ENCODE data around the gene DLG2.
"Not testable (repeated sequence)": the region's sequence is repeated elsewhere in the genome, so short reads cannot be mapped to it uniquely, and the experiment has no call there.

The DLG2 gene

DNA sequence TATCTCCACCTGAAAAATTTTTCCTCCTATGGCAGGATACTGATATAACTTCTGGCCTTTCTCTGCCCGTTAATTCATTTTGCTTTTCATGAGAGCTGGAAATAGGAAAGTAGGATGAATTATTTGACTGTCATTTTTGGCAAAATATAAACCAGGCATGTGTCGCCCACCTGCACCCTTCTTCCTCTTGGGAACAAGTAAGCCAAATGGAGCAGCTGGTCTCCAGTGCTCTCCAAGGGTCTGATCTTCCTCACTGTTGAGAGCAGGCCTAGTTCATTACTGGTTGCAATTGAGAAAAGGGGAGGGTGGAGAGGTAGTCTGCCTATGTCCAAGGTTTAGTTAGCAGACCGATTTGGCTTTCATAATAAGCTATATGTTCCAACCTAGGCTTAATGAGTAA, 582.2 kb downstream of the DLG2 start:
- H3K9me3 ChIP-seq (ENCODE audit: low read length): no peaks in the 10 kb centered on the region
- no peaks in the 10 kb centered on the region for H3K36me3 ChIP-seq (ENCODE audit: insufficient read depth, low read length)
- H3K27me3 ChIP-seq (ENCODE audit: control insufficient read depth in 1 of 2, insufficient read depth in 2 of 2, low read length in 2 of 2): no peaks in the 10 kb centered on the region
- no peak overlapping the region for H3K9ac ChIP-seq (ENCODE audit: low read length)
- no peak overlapping the region for H3K4me3 ChIP-seq (ENCODE audit: low read depth in 1 of 2, low read length in 2 of 2)
- H3K4me1 ChIP-seq (ENCODE audit: insufficient read depth, low read length): no peaks in the 10 kb centered on the region
- no peak overlapping the region for H3K27ac ChIP-seq (ENCODE audit: low read depth, low read length)

DNA sequence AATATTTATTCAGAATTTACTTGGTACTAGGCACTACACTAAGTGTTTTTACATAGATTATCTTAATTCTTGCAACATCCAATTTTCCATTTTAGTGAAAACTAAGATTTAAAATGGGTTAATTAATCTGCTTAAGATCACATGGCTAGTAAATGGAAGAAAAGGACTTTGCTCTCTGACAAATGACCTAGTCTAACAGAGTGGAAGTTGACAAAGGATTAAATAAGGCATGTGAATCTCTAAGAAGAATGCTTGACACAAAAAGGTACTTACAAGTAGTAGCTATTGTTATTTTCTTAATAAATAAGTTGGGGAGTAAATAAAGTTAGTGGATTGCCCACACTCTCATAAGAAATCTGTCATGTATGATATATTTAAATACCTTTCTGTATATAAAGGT, 584.8 kb downstream of the DLG2 start:
- H3K4me3 ChIP-seq (ENCODE audit: low read depth in 1 of 2, low read length in 2 of 2): no peak overlapping the region

DNA sequence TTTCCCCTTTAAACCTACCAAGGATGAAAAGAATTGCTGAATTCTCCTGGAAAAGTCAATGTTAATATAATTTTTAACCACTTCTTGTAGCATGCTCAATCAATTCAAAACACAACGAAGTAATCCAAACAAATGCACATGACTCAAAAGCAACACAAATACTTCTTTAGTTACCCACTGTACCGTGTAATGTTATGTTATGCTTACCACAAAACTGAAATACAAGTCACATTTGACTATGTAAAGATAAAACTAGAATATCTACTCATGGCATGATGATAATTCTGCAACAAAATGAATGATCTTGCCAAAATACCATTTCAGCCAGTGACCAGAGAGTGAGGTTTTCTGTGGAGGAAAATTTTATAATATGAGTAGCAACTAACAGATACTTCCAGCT, 587.0 kb downstream of the DLG2 start:
- Histone ChIP-seq H3K9me3 (ENCODE audit: low read length) (no peaks in the 10 kb centered on the region), H3K27ac (ENCODE audit: low read depth, low read length) (no peak overlapping the region)

More for the DNA sequence above, 584.8 kb downstream of the DLG2 start:
- H3K36me3 ChIP-seq (ENCODE audit: insufficient read depth, low read length): no peaks in the 10 kb centered on the region
- no peaks in the 10 kb centered on the region for H3K27me3 ChIP-seq (ENCODE audit: control insufficient read depth in 1 of 2, insufficient read depth in 2 of 2, low read length in 2 of 2)
- H3K27ac ChIP-seq (ENCODE audit: low read depth, low read length): no peak overlapping the region
- no peak overlapping the region for H3K9ac ChIP-seq (ENCODE audit: low read length)
- H3K9me3 ChIP-seq (ENCODE audit: low read length): no peaks in the 10 kb centered on the region
- no peaks in the 10 kb centered on the region for H3K4me1 ChIP-seq (ENCODE audit: insufficient read depth, low read length)

DNA sequence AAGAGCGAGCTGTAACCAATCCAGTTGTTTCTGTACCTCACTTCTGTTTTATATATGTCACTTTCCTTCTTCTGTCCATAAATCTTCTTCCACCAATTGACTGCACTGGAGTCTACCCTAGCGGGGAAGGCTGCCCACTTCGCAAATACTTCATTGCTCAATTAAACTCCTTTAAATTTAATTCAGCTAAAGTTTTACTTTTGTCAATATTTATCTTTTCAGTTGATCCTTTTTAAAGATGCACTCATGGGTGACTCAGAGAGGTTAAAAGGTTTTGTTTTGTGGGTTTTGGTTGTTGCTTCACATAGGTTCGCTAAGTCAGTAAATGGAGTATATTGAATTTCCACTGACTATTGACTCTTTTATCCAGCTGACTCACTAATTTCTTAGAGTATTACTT, 597.2 kb downstream of the DLG2 start:
- no peaks in the 10 kb centered on the region for H3K4me1 ChIP-seq (ENCODE audit: insufficient read depth, low read length)
- H3K27ac ChIP-seq (ENCODE audit: low read depth, low read length): no peak overlapping the region
- H3K36me3 ChIP-seq (ENCODE audit: insufficient read depth, low read length): no peaks in the 10 kb centered on the region
- no peak overlapping the region for H3K9ac ChIP-seq (ENCODE audit: low read length)
- H3K4me3 ChIP-seq (ENCODE audit: low read depth in 1 of 2, low read length in 2 of 2): no peak overlapping the region
- H3K9me3 ChIP-seq (ENCODE audit: low read length): no peaks in the 10 kb centered on the region
- H3K27me3 ChIP-seq (ENCODE audit: control insufficient read depth in 1 of 2, insufficient read depth in 2 of 2, low read length in 2 of 2): no peaks in the 10 kb centered on the region

More for the DNA sequence above, 587.0 kb downstream of the DLG2 start:
- no peaks in the 10 kb centered on the region for H3K4me1 ChIP-seq (ENCODE audit: insufficient read depth, low read length)
- H3K36me3 ChIP-seq (ENCODE audit: insufficient read depth, low read length): no peaks in the 10 kb centered on the region
- no peaks in the 10 kb centered on the region for H3K27me3 ChIP-seq (ENCODE audit: control insufficient read depth in 1 of 2, insufficient read depth in 2 of 2, low read length in 2 of 2)
- no peak overlapping the region for H3K4me3 ChIP-seq (ENCODE audit: low read depth in 1 of 2, low read length in 2 of 2)
- no peak overlapping the region for H3K9ac ChIP-seq (ENCODE audit: low read length)

DNA sequence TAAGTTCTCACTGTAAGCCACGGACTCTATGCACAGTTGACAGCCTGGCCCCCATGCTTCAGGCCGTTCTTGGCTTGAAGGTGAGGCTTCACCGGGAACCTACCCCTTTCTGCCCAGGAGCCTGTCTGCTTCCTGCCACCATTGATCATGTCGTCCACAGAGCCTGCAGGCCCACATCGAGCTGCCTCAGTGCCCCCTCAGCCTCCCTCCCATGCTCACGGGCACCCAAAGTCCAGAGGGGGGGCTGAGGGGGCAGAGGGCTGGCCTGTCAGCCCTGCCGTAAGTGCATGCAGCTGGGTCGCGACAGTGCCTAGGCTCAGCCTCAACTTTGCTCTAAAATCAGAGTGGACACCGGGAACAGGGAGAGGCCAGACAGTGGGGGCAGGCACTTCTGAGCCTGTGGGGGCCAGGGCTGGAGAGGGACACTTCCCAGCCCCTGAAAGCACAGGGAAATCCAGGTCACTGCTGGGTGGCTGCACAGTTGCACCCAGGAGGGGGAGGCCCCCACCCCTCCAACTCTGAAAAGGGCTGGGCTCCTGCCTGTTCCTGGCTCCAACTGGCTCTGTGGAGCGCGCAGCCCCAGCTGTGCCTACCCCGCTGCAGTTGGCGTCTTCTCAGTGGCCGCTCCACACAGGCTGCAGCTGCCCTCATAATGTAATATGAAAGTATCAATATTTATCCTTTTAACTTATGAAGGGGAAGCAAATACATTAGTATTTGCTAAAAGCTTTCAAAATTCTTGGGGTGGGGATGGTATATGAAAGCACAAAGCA, 598.6 kb downstream of the DLG2 start:
- Histone ChIP-seq H3K36me3 (ENCODE audit: insufficient read depth, low read length) (no peaks in the 10 kb centered on the region), H3K4me1 (ENCODE audit: insufficient read depth, low read length) (no peaks in the 10 kb centered on the region), H3K27ac (ENCODE audit: low read depth, low read length) (no peak overlapping the region), H3K9ac (ENCODE audit: low read length) (no peak overlapping the region), H3K4me3 (ENCODE audit: low read depth in 1 of 2, low read length in 2 of 2) (no peak overlapping the region), H3K27me3 (ENCODE audit: control insufficient read depth in 1 of 2, insufficient read depth in 2 of 2, low read length in 2 of 2) (no peaks in the 10 kb centered on the region), H3K9me3 (ENCODE audit: low read length) (no peaks in the 10 kb centered on the region)

DNA sequence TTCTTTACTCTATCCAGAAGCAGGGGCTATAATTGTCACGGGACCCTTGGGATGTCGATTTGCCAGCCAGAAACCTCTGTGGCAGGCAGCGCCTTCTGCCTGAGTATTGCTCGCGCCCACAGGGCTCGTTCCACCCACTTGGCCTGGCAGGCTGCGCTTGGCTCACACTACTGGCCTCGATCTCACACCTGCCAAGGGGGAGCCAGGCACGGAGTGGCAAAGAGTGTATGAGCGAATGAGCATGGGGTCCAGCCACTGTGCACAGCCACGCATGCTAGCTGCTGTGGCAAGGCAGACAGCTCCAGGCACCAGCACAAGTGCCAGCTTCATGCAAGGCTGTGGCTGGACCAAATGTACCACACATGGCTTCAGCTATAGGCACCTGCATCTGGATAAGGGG, 599.8 kb downstream of the DLG2 start:
- H3K27ac ChIP-seq (ENCODE audit: low read depth, low read length): no peak overlapping the region
- no peak overlapping the region for H3K9ac ChIP-seq (ENCODE audit: low read length)
- no peaks in the 10 kb centered on the region for H3K27me3 ChIP-seq (ENCODE audit: control insufficient read depth in 1 of 2, insufficient read depth in 2 of 2, low read length in 2 of 2)
- no peaks in the 10 kb centered on the region for H3K9me3 ChIP-seq (ENCODE audit: low read length)
- no peaks in the 10 kb centered on the region for H3K36me3 ChIP-seq (ENCODE audit: insufficient read depth, low read length)
- H3K4me1 ChIP-seq (ENCODE audit: insufficient read depth, low read length): no peaks in the 10 kb centered on the region
- H3K4me3 ChIP-seq (ENCODE audit: low read depth in 1 of 2, low read length in 2 of 2): no peak overlapping the region

DNA sequence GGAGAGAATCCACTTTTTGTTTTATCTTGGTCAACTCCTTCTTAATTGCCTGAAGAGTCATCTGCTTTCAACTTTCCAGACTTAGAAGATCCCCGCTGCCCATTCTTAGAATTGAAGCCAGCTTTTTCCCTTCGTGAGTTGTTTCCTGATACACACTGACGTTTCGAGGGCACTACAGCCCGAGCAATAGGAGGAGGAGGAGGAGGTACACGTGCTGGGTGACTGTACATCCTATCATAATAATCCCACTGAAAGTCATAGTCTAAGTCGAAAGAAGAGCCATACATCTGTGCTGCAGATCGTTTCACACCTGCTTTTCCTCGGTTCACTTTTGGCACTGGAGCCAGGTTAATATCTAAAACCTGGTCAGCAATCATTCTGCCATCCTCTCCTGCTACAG, 606.1 kb downstream of the DLG2 start:
- H3K9ac ChIP-seq (ENCODE audit: low read length): no peak overlapping the region
- no peak overlapping the region for H3K4me3 ChIP-seq (ENCODE audit: low read depth in 1 of 2, low read length in 2 of 2)
- no peaks in the 10 kb centered on the region for H3K36me3 ChIP-seq (ENCODE audit: insufficient read depth, low read length)
- no peaks in the 10 kb centered on the region for H3K27me3 ChIP-seq (ENCODE audit: control insufficient read depth in 1 of 2, insufficient read depth in 2 of 2, low read length in 2 of 2)
- H3K27ac ChIP-seq (ENCODE audit: low read depth, low read length): no peak overlapping the region
- H3K9me3 ChIP-seq (ENCODE audit: low read length): no peaks in the 10 kb centered on the region
- no peaks in the 10 kb centered on the region for H3K4me1 ChIP-seq (ENCODE audit: insufficient read depth, low read length)

DNA sequence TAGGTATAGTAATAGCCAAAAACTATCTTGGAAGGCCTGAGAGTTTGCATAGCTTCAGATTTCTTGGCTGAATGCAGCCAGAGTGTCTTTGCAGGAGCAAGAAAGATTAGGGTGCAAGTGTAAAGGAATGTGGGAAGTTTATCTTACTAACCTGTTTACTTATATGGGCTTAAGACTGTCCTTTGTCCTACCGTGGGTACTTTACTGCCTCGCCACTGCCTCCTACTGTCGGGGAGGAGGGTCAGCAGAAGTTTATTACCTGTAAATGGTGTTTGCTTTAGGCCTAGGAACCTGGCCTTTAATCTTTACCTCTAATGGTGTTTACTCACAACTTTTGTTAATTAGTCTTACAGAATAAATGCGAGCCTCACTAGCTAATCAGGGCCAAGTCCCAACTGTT, 633.8 kb downstream of the DLG2 start:
- no peaks in the 10 kb centered on the region for H3K36me3 ChIP-seq (ENCODE audit: insufficient read depth, low read length)
- no peak overlapping the region for H3K4me3 ChIP-seq (ENCODE audit: low read depth in 1 of 2, low read length in 2 of 2)
- no peak overlapping the region for H3K9ac ChIP-seq (ENCODE audit: low read length)
- no peaks in the 10 kb centered on the region for H3K4me1 ChIP-seq (ENCODE audit: insufficient read depth, low read length)
- no peaks in the 10 kb centered on the region for H3K9me3 ChIP-seq (ENCODE audit: low read length)
- H3K27ac ChIP-seq (ENCODE audit: low read depth, low read length): no peak overlapping the region
- no peaks in the 10 kb centered on the region for H3K27me3 ChIP-seq (ENCODE audit: control insufficient read depth in 1 of 2, insufficient read depth in 2 of 2, low read length in 2 of 2)

DNA sequence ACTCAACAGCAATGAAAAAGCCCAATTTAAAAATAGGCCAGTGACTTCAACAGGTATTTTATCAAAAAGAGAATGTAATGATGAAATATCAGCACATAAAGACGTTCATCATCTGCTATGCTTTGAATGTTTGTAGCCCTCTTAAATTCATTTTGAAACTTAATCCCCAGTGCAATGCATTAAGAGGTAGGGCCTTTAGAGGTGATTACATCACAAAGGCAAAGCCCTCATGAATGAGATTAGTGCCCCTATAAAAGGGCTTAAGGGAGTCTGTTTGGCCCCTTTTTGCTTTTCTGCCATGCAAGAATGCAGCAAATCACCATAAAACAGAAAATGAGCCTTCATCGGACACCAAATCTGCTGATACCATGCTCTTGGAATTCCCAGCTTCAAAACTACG, 637.0 kb downstream of the DLG2 start:
- Histone ChIP-seq H3K4me1 (ENCODE audit: insufficient read depth, low read length) (no peaks in the 10 kb centered on the region), H3K9me3 (ENCODE audit: low read length) (no peaks in the 10 kb centered on the region), H3K27me3 (ENCODE audit: control insufficient read depth in 1 of 2, insufficient read depth in 2 of 2, low read length in 2 of 2) (no peaks in the 10 kb centered on the region), H3K4me3 (ENCODE audit: low read depth in 1 of 2, low read length in 2 of 2) (no peak overlapping the region), H3K27ac (ENCODE audit: low read depth, low read length) (no peak overlapping the region), H3K9ac (ENCODE audit: low read length) (no peak overlapping the region), H3K36me3 (ENCODE audit: insufficient read depth, low read length) (no peaks in the 10 kb centered on the region)

DNA sequence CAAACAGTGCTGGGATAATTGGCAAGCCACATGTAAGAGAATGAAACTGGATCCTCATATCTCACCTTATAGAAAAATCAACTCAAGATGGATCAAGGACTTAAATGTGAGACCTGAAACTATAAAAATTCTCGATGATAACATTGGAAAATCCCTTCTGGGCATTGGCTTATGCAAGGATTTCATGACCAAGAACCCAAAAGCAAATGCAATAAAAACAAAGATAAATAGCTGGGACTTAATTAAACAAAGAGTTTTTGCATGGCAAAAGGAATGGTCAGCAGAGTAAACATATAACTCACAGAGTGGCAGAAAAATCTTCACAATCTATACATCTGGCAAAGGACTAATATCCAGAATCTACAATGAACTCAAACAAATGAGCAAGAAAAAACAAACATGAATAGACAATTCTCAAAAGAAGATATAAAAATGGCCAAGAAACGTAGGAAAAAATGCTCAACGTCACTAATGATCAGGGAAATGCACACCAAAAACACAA, 639.4 kb downstream of the DLG2 start:
- not testable (repeated sequence) for H3K4me1 ChIP-seq (ENCODE audit: insufficient read depth, low read length); H3K27me3 ChIP-seq (ENCODE audit: control insufficient read depth in 1 of 2, insufficient read depth in 2 of 2, low read length in 2 of 2); H3K27ac ChIP-seq (ENCODE audit: low read depth, low read length); H3K9me3 ChIP-seq (ENCODE audit: low read length); H3K9ac ChIP-seq (ENCODE audit: low read length); H3K36me3 ChIP-seq (ENCODE audit: insufficient read depth, low read length); H3K4me3 ChIP-seq (ENCODE audit: low read depth in 1 of 2, low read length in 2 of 2)

DNA sequence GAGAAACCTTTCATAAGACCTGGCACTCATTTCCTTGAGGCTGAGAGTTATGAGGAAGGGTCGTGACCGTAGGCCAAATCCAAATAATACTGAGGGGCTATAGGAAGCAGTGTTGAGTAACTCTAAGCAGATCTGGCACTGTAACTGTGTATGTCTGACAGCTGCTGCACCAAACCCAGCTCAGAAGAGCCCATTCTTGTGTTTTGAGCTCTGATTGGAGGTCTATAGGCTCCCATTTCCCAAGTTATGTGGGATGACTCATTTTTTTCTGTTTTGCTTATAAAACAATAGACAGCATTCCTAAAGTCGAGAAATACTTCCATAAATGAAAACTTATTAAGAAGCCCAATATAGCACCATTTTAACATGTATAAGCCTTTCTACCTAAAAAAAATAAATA, 645.8 kb downstream of the DLG2 start:
- no peaks in the 10 kb centered on the region for H3K27me3 ChIP-seq (ENCODE audit: control insufficient read depth in 1 of 2, insufficient read depth in 2 of 2, low read length in 2 of 2)
- no peaks in the 10 kb centered on the region for H3K9me3 ChIP-seq (ENCODE audit: low read length)
- no peak overlapping the region for H3K4me3 ChIP-seq (ENCODE audit: low read depth in 1 of 2, low read length in 2 of 2)
- H3K9ac ChIP-seq (ENCODE audit: low read length): no peak overlapping the region
- H3K4me1 ChIP-seq (ENCODE audit: insufficient read depth, low read length): no peaks in the 10 kb centered on the region
- no peaks in the 10 kb centered on the region for H3K36me3 ChIP-seq (ENCODE audit: insufficient read depth, low read length)
- H3K27ac ChIP-seq (ENCODE audit: low read depth, low read length): no peak overlapping the region

DNA sequence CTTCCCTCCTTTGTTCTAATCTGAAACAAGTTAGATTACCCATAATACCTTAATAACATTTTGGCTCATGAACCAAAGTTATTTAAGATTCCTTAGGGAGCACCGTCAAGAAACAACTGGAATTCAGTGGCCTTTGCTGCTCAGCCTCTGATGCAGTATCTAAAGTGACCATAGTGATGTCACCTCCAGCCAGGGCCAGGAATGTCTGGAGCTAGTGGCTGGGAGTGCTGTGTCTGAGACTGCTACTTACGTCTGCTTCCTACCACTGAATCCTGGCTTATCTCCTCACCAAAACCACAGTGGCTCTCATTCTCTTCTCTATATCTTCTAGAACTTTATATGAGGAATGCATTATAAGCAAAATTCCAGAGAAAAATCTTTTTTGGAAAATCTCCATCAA, 658.0 kb downstream of the DLG2 start:
- Histone ChIP-seq H3K4me1 (ENCODE audit: insufficient read depth, low read length) (no peaks in the 10 kb centered on the region), H3K27me3 (ENCODE audit: control insufficient read depth in 1 of 2, insufficient read depth in 2 of 2, low read length in 2 of 2) (no peaks in the 10 kb centered on the region), H3K4me3 (ENCODE audit: low read depth in 1 of 2, low read length in 2 of 2) (no peak overlapping the region), H3K27ac (ENCODE audit: low read depth, low read length) (no peak overlapping the region), H3K9me3 (ENCODE audit: low read length) (no peaks in the 10 kb centered on the region), H3K9ac (ENCODE audit: low read length) (no peak overlapping the region), H3K36me3 (ENCODE audit: insufficient read depth, low read length) (no peaks in the 10 kb centered on the region)
